Stimulated activated CD4-positive, alpha-beta T cell treated with anti-CD3 and anti-CD28 coated beads, TNF-alpha, amount 100 ng/mL, for 48 hours (primary cell): ENCODE data around the gene LIMA1.

Experiments
- DNase-seq, 3 donors: peaks; one replicate each; pipeline ENCODE4 v3.0.0-alpha.2; 2020; ENCODE audit warnings: low read depth in 3 of 3

LIMA1 gene

GRCh38 chr12:50217202-50217601 lies 66.1 kb downstream of the LIMA1 start:
- DNase-seq: no peak

GRCh38 chr12:50215033-50215432 lies 68.3 kb downstream of the LIMA1 start:
- no peak for DNase-seq

DNA sequence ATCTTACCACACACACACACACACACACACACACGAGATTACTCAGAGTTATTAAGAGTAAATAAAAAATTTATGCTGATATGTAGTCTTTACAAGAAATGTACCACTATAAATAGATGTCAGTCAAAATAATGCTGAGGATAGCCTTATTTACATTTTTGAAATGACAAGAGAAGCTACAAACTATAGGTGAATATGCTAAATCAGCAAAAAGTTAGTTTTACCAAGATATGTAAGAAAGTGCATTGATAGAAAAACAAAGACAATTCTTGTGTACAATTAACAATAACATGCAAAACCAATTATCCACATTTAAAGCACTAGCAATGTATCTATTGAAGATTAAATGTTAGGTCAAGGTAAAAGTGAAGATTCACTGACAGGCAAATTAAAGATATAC lies 69.3 kb downstream of the LIMA1 start:
- no peak for DNase-seq

- DNase-seq: no peak
Measured at GRCh38 chr12:50213439-50213838, 69.9 kb downstream of the LIMA1 start.

DNA sequence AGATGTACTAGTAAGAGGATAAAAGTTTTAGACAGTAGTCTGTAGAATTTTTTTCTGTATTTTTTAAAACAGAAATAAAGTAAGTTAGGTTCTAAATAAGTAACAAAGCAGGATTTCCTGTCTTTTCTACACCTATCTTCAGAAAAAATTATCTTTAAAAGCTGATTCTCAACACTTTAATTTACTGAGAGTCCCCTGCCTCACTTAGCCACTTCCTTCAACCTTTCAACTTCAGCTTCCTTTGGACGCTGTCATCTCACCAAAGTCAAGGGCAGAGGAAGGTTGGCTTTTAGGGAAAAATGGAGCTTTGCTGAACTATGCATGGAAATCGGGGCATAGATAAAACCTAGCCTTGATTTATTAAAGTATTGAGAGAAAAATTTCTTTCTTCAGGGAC lies 71.3 kb downstream of the LIMA1 start:
- DNase-seq: no peak

DNA sequence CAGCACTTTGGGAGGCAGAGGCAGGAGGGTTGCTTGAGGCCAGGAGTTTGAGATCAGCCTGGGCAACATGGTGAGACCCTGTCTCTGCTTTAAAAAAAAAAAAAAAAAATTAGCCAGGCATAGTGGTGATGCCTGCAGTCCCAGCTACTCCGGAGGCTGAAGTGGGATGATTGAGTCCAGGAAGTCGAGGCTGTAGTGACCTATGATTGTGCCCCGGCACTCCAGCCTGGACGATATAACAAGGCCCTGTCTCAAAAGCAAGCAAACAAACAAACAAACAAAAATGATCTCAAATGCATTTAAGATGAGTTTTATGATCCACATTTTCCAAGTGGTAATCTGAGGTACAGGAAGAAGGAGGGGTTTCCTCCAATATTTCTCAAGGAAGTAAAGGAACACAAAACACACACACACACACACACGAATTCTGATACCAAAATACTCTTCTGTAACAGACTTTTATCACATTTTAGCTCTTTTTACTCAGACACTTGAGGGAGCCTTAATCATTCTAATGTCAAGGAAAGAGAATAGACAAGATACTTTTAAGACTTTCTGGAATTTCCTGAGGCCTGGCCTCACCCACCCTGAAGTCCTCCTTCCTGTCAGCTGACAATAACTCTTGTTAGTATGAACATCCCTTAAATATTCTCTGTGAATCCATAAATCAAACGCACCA lies 71.8 kb downstream of the LIMA1 start:
- no peak for DNase-seq

DNA sequence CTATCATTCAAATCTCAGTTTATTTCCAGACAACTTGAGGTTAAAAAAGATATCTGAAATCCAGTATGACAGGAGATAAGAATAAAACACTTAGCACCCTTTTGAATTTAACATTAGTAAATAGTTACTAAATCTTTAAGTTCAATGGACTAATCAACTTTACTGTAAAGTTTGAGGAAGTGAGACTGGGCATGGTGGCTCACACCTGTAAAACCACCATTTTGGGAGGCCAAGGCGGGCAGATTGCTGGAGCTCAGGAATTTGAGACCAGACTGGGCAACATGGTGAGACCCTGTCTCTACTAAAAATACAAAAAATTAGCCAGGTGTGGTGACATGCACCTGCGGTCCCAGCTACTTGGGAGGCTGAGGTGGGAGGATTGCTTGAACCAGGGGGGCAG lies 75.9 kb downstream of the LIMA1 start:
- no peak for DNase-seq

DNA sequence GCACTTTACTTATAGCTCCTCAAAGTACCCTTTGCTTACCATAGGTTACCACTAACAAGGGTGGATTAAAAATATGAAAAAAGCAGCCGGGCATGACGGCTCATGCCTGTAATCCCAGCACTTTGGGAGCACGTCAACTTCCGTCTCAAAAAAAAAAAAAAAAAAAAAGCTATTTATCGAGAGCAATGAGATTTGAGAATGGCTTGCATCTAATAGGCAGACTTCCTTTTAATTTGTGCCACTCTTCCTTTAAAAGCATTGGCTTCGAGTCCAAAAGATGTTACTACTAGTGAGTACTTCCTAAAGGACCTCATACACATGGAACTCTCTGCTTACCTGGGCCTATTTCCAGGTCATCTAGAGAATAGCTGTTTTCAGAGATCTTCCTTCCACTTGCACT lies 77.7 kb downstream of the LIMA1 start:
- DNase-seq: no peak

DNA sequence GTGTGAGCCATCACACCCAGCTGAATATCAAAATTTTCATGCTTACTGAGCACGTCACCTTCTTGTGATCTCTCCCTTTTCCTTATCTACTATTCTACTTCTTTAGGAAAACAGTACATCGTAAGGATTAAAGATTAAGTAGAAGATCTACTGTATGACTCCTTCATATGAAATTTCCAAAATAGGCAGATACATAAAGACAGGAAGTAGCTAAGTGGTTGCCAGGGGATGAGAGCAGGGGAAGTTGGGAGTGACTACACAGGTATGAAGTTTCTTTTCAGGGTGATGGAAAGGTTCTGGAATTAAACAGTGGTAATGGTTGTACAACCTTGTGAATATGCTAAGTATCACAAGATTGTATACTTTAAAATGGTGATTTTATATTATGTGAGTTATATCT lies 79.6 kb downstream of the LIMA1 start:
- no peak for DNase-seq

GRCh38 chr12:50201987-50202521 lies 81.3 kb downstream of the LIMA1 start:
- no peak for DNase-seq

DNA sequence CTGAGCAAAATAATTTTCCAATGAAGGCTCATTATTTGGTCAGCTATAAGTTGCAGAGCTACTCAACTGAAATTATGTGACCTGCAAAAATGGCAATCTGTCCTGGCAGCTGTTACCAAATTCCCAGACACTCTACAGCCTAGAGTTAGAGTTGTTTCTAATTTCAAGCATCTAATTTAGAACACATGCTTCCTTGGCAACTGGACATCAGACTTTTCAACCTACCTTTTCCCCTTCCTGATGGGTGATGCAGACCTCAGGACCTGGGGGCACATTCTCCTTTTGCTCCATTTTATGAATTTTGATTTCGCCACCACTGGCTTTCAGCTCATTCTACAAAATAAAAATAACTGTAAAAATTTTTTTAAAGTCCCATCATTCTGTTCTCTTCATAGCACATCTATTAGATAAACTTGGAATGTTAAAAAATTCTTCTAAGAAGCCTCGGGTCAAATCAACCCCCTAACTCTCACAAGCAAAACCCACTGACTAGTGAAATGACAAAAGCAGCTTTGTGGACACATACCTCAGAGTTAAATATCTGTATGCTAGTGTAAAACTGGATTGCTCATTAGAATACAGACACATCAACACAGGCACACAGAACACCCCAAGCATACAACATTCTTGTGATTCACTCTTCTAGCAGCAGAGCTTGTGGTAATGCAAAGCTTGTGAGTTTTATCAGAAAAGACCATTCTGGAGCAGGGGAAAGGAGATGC lies 82.6 kb downstream of the LIMA1 start:
- no peak for DNase-seq

GRCh38 chr12:50198829-50199228 lies 84.5 kb downstream of the LIMA1 start:
- DNase-seq: no peak

DNA sequence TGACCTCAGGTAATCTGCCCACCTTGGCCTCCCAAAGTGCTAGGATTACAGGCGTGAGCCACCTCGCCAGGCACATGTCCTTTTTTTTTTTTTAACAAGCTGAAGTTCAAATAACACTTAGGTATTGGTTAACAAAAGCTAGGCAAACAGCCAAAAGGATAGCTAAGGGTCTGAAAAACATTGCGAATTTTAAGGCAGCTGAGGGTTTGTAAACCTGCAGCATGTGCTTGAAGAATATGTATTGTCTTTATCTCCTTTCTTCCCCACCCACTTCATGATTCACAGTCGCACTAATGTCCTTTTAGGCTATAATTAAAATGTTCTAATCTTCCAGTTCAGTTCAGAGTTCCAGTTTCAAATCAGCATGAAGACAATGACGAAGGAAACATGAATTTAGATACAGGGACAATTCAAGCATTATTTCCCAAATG lies 86.0 kb downstream of the LIMA1 start:
- no peak for DNase-seq

GRCh38 chr12:50196537-50196936 lies 86.8 kb downstream of the LIMA1 start:
- DNase-seq: no peak

GRCh38 chr12:50195832-50196231 lies 87.5 kb downstream of the LIMA1 start:
- no peak for DNase-seq

DNA sequence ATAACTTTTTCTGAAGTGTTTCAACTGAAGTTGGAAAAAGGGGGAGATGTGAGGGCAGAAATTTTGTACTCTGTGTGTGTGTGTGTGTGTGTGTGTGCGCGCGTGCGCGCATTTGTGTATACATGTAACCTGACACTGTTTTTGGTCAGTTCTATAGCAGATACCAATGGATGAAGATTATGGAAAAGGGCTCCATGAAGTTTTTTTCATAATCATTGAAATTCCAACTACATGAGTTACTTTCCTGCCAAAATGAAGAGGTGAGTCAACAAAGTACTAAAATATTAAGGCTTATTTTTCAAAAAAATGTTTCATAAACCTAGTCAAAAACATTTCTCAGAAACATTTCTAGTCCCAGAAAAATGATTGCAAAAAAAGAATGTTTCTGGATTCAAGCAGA lies 90.4 kb downstream of the LIMA1 start:
- no peak for DNase-seq

DNA sequence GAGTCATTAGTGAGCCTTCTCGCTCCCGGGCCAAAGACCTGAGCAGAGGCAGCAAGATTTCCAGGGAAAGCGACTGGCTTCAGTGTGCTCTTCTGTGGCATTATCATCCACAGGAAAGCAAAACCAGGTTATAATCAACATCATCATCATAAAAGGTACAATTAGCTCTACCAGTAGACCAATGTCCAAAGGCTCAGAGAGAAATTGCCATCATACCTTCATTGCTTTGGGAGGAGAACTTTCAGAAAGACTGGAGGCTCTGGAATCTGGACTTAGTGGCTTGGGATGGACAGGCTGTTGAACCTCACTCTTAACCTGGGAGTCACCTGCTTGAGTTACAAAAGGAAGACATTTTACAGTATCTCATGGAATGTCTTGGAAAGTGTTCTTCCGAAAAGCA lies 91.1 kb downstream of the LIMA1 start:
- DNase-seq: no peak

DNA sequence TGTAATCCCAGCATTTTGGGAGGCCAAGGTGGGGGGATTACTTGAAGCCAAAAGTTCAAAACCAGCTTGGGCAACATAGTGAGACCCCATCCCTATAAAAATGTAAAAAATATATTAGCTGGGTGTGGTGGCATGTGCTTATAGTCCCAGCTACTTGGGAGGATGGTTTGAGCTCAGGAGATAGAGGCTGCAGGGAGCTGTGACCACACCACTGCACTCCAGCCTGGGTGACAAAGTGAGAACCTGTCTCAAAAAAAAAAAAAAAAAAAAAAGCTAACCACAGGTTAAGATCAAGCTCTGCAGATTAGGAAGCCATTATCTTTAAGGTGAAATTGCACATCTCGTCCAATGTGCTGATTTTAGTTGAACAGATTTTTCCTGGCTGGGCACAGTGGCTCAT lies 92.5 kb downstream of the LIMA1 start:
- no peak for DNase-seq

GRCh38 chr12:50188875-50189575 lies 94.3 kb downstream of the LIMA1 start:
- peak in 2 of 3 donors; percentile 13 to 47 for DNase-seq

DNA sequence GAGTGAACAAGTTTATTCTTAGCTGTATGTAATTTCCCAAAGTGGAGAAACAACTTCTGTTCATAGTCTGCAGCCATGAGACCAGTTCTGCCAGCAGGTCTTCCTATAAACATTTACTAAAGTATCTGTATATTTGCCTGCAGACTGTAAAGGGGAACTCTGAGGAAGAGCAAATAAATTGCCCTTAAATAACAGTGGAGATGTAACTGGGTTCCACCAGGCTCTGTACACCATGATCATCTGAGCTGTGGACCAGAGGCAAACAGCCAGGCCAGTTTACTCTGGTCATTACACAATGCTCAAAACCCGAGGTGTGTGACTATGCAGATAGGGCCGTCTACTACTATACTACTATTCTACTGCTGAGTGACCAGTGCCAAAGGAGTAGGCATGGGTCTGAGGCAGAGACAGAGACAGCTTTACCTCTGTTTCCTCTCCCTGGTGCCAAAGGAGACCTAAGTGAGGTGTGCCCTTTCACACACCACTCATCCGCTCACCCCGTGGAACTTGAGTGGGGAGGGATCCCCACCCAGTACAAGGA lies 95.0 kb downstream of the LIMA1 start:
- no peak for DNase-seq

GRCh38 chr12:50187084-50187900 lies 96.0 kb downstream of the LIMA1 start:
- DNase-seq: peak in 2 of 3 donors; percentile 18 to 49

GRCh38 chr12:50186681-50187080 lies 96.6 kb downstream of the LIMA1 start:
- no peak for DNase-seq
